Heart left ventricle (tissue), 13 donors: ENCODE measurements around the gene CRCP.

Source experiments
- CTCF ChIP-seq, 12 donors: fragments of 200-600 bp; sonication (generic) in 4 of 12; IDR thresholded peaks; one replicate each; pipeline versions ENCODE4 v1.5.0 to v1.8.0; 2018 to 2022; ENCODE audit warnings: antibody characterized with exemption in 12 of 12, mild to moderate bottlenecking in 5 of 12
- POLR2A ChIP-seq, 2 donors: fragments of 450-650 bp; IDR thresholded peaks; one replicate each; pipeline ENCODE4 v1.6.1; 2017; ENCODE audit warnings: antibody characterized with exemption in 2 of 2, mild to moderate bottlenecking in 2 of 2, moderate library complexity in 2 of 2
- donor health status: ischemic (EF 13 %, LVEDD 7.1; RV severe dilation, severe dysfunction).
- donor health status: DM: no; HTN: yes; CAD: no.
- donor health status: DM: no; HTN: no; CAD: no.
- donor health status: ischemic (EF 25% LVEDD 6.9; RV normal size, moderate dysfunction).
- donor health status: ischemic (EF 25% LVEDD 5.7; RV mildly dilated, moderate dysfunction).
- donor health status: ischemic (EF 35%, LVEDD 5.7; RV mildly dilated, moderate dysfunction).
- donor health status: nonischemic (EF 11% LVEDD 7.7; RV severe dilation, severe dysfunction).
- donor health status: DM: yes; HTN: yes; CAD: no.
- donor health status: PGD.
- donor health status: ischemic (EF 29% LVEDD 5.4; RV normal size, mild dysfunction).
- donor health status: nonischemic (EF 23%, LVEDD 6.1; RV moderate dilation, normal function).

DNA sequence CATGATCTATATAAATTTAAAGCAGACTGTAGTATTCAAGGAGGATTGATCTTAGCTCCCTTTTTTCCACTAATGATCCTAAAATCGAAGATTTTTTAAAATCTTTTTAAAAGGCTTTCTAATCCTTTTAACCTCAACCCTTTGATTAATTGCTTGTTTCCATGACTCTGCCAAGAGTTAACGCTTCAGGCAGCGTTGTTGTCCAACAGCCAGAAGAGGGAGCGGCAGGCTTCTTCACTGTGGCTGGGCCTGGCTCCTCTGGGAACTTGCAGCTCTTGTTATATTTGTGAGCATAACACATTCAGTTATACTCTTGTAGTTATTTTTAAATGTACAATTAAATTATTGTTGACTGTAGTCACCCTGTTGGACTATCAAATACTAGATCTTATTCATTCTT is 26.3 kb downstream of the CRCP start:
- TF ChIP-seq POLR2A (IDR thresholded peaks at IDR 0.05) (no peak), CTCF (IDR thresholded peaks at IDR 0.05) (peak; percentile 48 to 80 (median 66))
